GM12864 (cell line): ENCODE data around the gene EPHA6.
A peak's percentile ranks its signal among the peaks of the same experiment; 100 is the strongest.

Source experiments
- DNase-seq: peaks from one replicate; pipeline ENCODE4 v3.0.0-alpha.2; 2011; ENCODE audit warnings: low read depth
- H3K4me3 ChIP-seq: 2 replicates; pipeline ENCODE4 v1.5.1; 2011; ENCODE audit warnings: mild to moderate bottlenecking, low read depth, low read length, control low read depth
- TF ChIP-seq, protein P1 (sequence below): IDR thresholded peaks from 2 replicates; pipeline ENCODE4 v1.5.1; 2011; ENCODE audit warnings: low read depth, mild to moderate bottlenecking, moderate library complexity, low read length, control low read depth, inconsistent platforms; ENCODE audit errors: missing control alignments

Gene EPHA6

DNA sequence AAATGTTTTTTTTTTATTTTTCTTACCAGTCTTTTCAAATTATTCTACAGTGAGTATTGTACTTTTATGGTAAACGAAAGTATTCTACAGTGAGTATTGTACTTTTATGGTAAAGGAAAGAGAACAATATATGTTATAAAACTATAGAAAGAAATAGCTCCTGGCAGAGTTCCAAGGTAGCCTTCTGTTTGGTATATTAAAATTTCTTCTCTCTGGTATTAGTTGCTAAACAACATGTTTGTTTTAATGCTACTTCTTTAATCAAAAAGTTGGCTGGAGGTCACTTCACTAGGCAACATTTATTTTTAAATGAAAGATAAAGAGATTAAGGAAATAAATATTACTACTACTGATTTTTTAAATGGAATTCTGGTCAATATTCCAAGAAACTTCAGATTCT is 841.6 kb downstream of the EPHA6 start:
- H3K4me3 ChIP-seq: no peak overlapping the region
- TF ChIP-seq, protein P1, sequence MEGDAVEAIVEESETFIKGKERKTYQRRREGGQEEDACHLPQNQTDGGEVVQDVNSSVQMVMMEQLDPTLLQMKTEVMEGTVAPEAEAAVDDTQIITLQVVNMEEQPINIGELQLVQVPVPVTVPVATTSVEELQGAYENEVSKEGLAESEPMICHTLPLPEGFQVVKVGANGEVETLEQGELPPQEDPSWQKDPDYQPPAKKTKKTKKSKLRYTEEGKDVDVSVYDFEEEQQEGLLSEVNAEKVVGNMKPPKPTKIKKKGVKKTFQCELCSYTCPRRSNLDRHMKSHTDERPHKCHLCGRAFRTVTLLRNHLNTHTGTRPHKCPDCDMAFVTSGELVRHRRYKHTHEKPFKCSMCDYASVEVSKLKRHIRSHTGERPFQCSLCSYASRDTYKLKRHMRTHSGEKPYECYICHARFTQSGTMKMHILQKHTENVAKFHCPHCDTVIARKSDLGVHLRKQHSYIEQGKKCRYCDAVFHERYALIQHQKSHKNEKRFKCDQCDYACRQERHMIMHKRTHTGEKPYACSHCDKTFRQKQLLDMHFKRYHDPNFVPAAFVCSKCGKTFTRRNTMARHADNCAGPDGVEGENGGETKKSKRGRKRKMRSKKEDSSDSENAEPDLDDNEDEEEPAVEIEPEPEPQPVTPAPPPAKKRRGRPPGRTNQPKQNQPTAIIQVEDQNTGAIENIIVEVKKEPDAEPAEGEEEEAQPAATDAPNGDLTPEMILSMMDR: no peak
- no peak for DNase-seq

DNA sequence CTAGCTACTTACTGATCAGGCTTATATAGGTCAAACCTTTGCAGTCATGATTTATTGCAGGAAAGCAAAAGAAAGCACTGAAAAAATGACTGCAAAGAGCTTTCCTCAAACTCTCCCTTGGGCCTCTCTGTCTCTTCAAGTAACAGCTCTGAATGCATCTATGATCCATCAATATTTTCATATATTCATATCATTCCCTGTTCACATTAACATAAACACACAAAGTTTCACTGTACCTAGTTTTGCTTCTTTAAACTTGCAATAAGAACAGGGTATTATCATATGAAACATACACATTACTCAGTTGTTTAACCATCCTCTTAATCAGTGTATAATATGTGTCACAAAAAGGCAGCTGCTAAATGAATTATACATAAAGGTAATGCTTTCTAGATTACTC is 842.2 kb downstream of the EPHA6 start:
- H3K4me3 ChIP-seq: no peak overlapping the region
- DNase-seq: no peak
- TF ChIP-seq, protein P1: no peak

DNA sequence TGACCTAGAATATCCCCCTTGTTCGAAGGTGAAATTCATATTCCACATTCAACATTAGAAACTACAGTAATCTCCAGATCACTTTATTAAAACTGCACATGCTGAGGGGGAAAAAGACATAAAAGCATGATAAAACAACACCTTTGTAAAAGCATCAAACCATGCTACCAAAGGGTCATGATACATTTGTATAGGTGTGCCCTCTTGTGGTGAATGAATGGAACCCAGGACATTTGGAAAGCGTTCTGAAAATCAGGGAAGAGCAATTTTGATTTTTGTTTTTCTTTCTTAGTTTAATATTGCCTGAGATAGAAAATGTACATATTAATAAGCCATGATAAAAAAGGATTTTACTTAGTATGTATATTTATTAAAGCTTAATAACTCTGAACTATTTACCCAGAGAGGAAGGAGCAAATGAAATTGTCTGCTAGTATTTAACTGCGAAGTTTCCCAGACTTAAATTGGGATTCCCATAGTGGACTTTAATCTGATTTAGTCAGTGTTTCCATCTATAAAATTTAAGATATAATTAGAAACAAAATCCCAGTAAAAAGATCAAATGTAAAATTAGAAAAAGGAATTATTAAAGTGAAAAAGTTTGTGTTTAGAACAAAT is 844.4 kb downstream of the EPHA6 start:
- H3K4me3 ChIP-seq: no peak overlapping the region
- no peak for DNase-seq
- TF ChIP-seq, protein P1: peak; percentile 60

DNA sequence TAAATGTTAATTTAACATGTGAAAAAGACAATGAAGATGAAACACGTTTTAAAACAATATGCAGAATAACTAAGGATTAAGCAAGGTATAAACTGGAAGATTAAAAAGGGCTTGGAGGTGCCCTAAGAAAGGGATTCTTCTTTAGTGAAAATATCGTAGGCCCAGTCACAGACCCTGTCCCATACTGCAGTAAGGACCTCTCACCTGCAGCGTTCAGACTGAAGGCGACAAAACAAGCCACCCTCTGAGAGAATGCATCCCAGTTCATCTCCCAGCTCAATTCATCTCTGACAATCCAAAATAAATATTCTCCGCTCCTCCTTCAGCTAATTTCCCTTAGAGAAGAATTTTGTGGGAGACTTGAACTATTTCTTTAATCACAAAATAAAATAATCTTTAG is 847.9 kb downstream of the EPHA6 start:
- TF ChIP-seq, protein P1: no peak
- no peak overlapping the region for H3K4me3 ChIP-seq
- no peak for DNase-seq

DNA sequence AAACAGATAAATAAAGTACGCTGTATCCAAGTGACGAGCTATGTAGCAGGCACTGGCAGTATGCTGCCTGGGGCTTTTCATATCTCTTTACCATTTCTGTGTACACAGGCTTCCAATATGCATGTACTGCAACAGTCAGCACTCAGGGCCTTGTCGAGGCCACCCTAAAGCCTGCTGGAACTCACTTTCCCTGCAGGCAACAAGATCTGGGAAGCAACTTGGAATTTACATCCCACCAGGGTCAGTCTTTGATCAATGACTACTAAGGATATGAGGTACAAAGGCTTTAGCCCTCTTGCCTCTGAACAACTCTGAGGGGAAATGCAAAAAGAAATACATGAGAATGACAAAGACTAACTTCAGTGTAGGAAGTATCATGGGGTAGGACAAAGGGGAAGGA is 848.4 kb downstream of the EPHA6 start:
- DNase-seq: no peak
- H3K4me3 ChIP-seq: no peak overlapping the region
- TF ChIP-seq, protein P1: no peak

DNA sequence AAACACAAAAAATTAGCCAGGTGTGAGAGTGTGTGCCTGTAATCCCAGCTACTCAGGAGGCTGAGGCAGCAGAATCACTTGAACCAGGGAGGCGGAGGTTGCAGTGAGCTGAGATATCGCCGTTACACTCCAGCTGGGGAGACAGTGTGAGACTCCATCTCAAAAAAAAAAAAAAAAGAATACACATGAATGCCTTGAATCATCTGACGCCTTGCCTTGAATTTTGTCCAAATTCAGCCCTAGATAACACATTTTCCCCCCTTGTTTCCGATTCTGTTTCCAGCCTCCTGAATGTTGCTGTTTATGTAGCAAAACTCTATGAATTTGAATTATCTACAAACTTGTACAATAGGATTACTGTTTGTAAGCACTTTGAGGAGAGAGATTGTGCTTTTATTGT is 851.5 kb downstream of the EPHA6 start:
- DNase-seq: no peak
- H3K4me3 ChIP-seq: no peak overlapping the region
- TF ChIP-seq, protein P1: no peak

DNA sequence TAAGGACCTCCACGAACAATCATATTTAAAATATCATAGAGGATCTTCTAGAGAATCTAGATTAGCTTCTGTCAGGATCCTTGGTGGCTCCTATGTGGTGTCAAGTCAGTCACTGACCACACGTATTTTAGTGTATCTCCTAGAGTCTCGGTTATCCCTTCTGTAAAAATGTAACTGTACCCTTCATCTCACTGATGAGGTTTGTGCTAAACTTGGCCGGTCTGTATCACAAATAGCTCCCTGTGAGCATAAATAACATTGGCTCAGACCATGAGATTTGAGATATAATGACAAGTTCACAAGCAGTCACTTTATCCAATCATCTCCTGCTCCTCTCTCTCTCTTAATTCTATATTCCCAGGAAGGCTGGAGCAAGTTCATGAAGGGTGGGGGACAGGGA is 856.6 kb downstream of the EPHA6 start:
- H3K4me3 ChIP-seq: no peak overlapping the region
- DNase-seq: no peak
- TF ChIP-seq, protein P1: no peak
